Measurements from ENCODE around the gene PDZD7. TPM values are rescaled to one million over a fixed set of nuclear protein-coding genes. Genes with fewer than 3 reads are reported as not detected.

PDZD7 gene
- total RNA-seq, 1 experiment from 2014 or later: 1.8 TPM

DNA sequence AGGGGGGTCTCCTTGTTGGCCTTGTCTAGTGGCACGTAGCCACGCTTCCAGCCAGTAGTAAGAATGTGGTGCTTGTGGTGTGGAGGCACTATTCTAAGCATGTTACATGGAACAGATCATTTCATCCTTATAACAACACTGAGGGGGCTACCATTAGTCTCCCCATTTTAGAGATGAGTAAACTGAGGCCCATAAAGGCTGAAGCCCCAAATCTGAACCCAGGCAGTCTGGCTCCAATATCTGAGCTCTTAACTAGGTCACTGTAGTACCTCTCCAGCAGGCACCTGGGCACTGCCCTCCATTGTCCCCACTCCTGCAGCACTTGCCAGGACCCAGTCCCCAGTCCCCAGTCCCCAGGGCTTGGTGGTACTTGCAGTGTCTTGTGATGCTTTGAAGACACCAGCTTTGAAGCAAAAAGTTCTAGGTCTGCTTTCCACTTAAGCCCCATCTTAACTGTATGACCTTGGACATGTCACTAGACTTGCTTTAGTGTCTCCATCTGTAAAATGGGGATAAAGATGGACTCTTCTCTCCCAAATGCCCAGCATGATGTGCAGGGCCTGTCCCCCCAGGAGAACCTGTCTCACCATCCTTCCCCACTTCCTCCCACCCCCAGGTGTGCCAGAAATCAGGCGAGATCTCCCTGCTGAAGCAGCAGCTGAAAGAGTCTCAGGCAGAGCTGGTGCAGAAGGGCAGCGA is 24.9 kb downstream of the PDZD7 start:
- in situ Hi-C loops (cut with HindIII; ENCODE audit: low pct_unique_long_range_greater_than_20kb, low sequenced_read_pairs): no loop called here
- Histone ChIP-seq H3K27me3 (ENCODE audit: control insufficient read depth, insufficient read depth, low read length) (no peaks in the 10 kb centered on the region), H3K4me3 (ENCODE audit: low read depth in 2 of 2, low read length in 2 of 2) (no peak overlapping the region), H3K36me3 (ENCODE audit: control insufficient read depth, insufficient read depth, low read length) (peaks cover 5% of the 10 kb centered on the region; the same call in 1 of the 2 replicates), H3K4me1 (ENCODE audit: control insufficient read depth, insufficient read depth, low read length) (peaks cover 13% of the 10 kb centered on the region), H3K27ac (ENCODE audit: low read length) (no peak overlapping the region), H3K9me3 (ENCODE audit: control insufficient read depth, insufficient read depth, low read depth, low read length) (no peaks in the 10 kb centered on the region)
- ChIA-PET POLR2A (interaction anchor here (0.6 kb wide), 1 partner anchor 541 kb away, joined by 14 read pairs; no protein-coding TSS in a partner anchor), CTCF (interaction anchor here (2.1 kb wide), 1 partner anchor 13 kb away, joined by 9 read pairs; no protein-coding TSS in a partner anchor)
- DNase-seq (ENCODE audit: low read depth, low spot score) (no peak), ATAC-seq (no peak)
- TF ChIP-seq, protein P1, sequence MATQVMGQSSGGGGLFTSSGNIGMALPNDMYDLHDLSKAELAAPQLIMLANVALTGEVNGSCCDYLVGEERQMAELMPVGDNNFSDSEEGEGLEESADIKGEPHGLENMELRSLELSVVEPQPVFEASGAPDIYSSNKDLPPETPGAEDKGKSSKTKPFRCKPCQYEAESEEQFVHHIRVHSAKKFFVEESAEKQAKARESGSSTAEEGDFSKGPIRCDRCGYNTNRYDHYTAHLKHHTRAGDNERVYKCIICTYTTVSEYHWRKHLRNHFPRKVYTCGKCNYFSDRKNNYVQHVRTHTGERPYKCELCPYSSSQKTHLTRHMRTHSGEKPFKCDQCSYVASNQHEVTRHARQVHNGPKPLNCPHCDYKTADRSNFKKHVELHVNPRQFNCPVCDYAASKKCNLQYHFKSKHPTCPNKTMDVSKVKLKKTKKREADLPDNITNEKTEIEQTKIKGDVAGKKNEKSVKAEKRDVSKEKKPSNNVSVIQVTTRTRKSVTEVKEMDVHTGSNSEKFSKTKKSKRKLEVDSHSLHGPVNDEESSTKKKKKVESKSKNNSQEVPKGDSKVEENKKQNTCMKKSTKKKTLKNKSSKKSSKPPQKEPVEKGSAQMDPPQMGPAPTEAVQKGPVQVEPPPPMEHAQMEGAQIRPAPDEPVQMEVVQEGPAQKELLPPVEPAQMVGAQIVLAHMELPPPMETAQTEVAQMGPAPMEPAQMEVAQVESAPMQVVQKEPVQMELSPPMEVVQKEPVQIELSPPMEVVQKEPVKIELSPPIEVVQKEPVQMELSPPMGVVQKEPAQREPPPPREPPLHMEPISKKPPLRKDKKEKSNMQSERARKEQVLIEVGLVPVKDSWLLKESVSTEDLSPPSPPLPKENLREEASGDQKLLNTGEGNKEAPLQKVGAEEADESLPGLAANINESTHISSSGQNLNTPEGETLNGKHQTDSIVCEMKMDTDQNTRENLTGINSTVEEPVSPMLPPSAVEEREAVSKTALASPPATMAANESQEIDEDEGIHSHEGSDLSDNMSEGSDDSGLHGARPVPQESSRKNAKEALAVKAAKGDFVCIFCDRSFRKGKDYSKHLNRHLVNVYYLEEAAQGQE (IDR thresholded peaks at IDR 0.05; ENCODE audit: insufficient read depth in 1 of 2, low read depth in 2 of 2, low read length in 1 of 2): no peak
- TF ChIP-seq POLR2AphosphoS5 (IDR thresholded peaks at IDR 0.05; ENCODE audit: low read depth, low read length): no peak
- TF ChIP-seq TCF7L2 (IDR thresholded peaks at IDR 0.05; ENCODE audit: low read depth, low read length): no peak
- no peak for TF ChIP-seq CTCF (IDR thresholded peaks at IDR 0.05)
- TF ChIP-seq SIN3A (IDR thresholded peaks at IDR 0.05; ENCODE audit: borderline replicate concordance, insufficient read depth, low read depth, low read length): no peak
- intact Hi-C loops (cut with micrococcal nuclease; ENCODE audit: unreplicated experiment): no loop called here
- no TSS peak for BruUV-seq (replicated peaks)

GRCh38 chr10:101005361-101005760 is 25.6 kb downstream of the PDZD7 start:
- DNase-seq (ENCODE audit: low read depth, low spot score) (no peak), ATAC-seq (no peak)
- no TSS peak for BruUV-seq (replicated peaks)
- in situ Hi-C loops (cut with HindIII; ENCODE audit: low pct_unique_long_range_greater_than_20kb, low sequenced_read_pairs): no loop called here
- peaks cover 5% of the 10 kb centered on the region; the same call in 1 of the 2 replicates for H3K36me3 ChIP-seq (ENCODE audit: control insufficient read depth, insufficient read depth, low read length)
- CTCF ChIA-PET: interaction anchor here (0.6 kb wide), 1 partner anchor 36 kb away, joined by 19 read pairs; no protein-coding TSS in a partner anchor
- peaks cover 19% of the 10 kb centered on the region for H3K4me1 ChIP-seq (ENCODE audit: control insufficient read depth, insufficient read depth, low read length)
- H3K27ac ChIP-seq (ENCODE audit: low read length): no peak overlapping the region
- POLR2A ChIA-PET: no interaction called here
- no peaks in the 10 kb centered on the region for H3K27me3 ChIP-seq (ENCODE audit: control insufficient read depth, insufficient read depth, low read length)
- no peaks in the 10 kb centered on the region for H3K9me3 ChIP-seq (ENCODE audit: control insufficient read depth, insufficient read depth, low read depth, low read length)
- H3K4me3 ChIP-seq (ENCODE audit: low read depth in 2 of 2, low read length in 2 of 2): no peak overlapping the region
- intact Hi-C loops (cut with micrococcal nuclease; ENCODE audit: unreplicated experiment): no loop called here
- TF ChIP-seq POLR2AphosphoS5 (IDR thresholded peaks at IDR 0.05; ENCODE audit: low read depth, low read length) (no peak), SIN3A (IDR thresholded peaks at IDR 0.05; ENCODE audit: borderline replicate concordance, insufficient read depth, low read depth, low read length) (no peak), TCF7L2 (IDR thresholded peaks at IDR 0.05; ENCODE audit: low read depth, low read length) (no peak), CTCF (IDR thresholded peaks at IDR 0.05) (no peak)
- TF ChIP-seq, protein P1 (IDR thresholded peaks at IDR 0.05; ENCODE audit: insufficient read depth in 1 of 2, low read depth in 2 of 2, low read length in 1 of 2): no peak
